ENCODE data around the gene SLFN12.

GRCh38 chr17:35372846-35373533 lies 59.3 kb downstream of the SLFN12 start:
- TF ChIP-seq CTCF (IDR thresholded peaks at IDR 0.05) (no peak), POLR2A (IDR thresholded peaks at IDR 0.05) (no peak)
